GM13977 (cell line): ENCODE data around the gene AKT3.

Experiments used
- DNase-seq: peaks from one replicate; pipeline ENCODE4 v3.0.0; 2012; ENCODE audit warnings: low spot score
- CTCF ChIP-seq: IDR thresholded peaks from 2 replicates; pipeline ENCODE4 v1.5.1; 2012; ENCODE audit warnings: mild to moderate bottlenecking, control low read depth; ENCODE audit not compliant: insufficient read depth; ENCODE audit errors: extremely low read depth, missing control alignments
- in situ Hi-C: fragments of 300-500 bp; cut with MboI; formaldehyde crosslinking; loops from one replicate; pipeline ENCODE4 v1.12.0; 2022; ENCODE audit warnings: low sequenced_read_pairs, low pct_unique_long_range_greater_than_20kb, mixed read lengths, inconsistent platforms; ENCODE audit not compliant: unreplicated experiment

Gene AKT3

GRCh38 chr1:243638186-243638585 lies 211.9 kb downstream of the AKT3 start:
- no peak for TF ChIP-seq CTCF
- peak; percentile 2 for DNase-seq
- in situ Hi-C loops = no loop called here

GRCh38 chr1:243628476-243628907 lies 221.6 kb downstream of the AKT3 start:
- DNase-seq = no peak
- in situ Hi-C loops = no loop called here
- no peak for TF ChIP-seq CTCF

GRCh38 chr1:243623841-243624240 lies 226.2 kb downstream of the AKT3 start:
- in situ Hi-C loops = no loop called here
- no peak for TF ChIP-seq CTCF
- DNase-seq = no peak

GRCh38 chr1:243621973-243622372 lies 228.1 kb downstream of the AKT3 start:
- no peak for TF ChIP-seq CTCF
- no peak for DNase-seq
- in situ Hi-C loops = no loop called here

- TF ChIP-seq CTCF = no peak
- in situ Hi-C loops = no loop called here
- DNase-seq = no peak
Observed at GRCh38 chr1:243620096-243620495, 229.9 kb downstream of the AKT3 start.

GRCh38 chr1:243609698-243610097 lies 240.3 kb downstream of the AKT3 start:
- in situ Hi-C loops = no loop called here
- DNase-seq = no peak

More at GRCh38 chr1:243609698-243610097, 240.3 kb downstream of the AKT3 start:
- no peak for TF ChIP-seq CTCF
